PC-3 (cell line): Measurements from ENCODE around the gene RACK1. TPM values are rescaled to one million over a fixed set of nuclear protein-coding genes. Genes with fewer than 3 reads are reported as not detected.
"Not testable (repeated sequence)": the region's sequence is repeated elsewhere in the genome, so short reads cannot be mapped to it uniquely, and the experiment has no call there.

Source experiments
- ATAC-seq: fragments of 200-7000 bp; cut with Tn5 transposase; 2 replicates; pipeline ENCODE4 v1.9.1; 2020; ENCODE audit warnings: mild to moderate bottlenecking, moderate library complexity
- BruUV-seq: library from RNA; stranded (reverse); fragments of 400-500 nt; replicated peaks from 2 replicates; lab custom pipeline; 2021; lab: Mats Ljungman, UMichigan
- CTCF ChIA-PET: fragments of 300-600 bp; sonication (Branson Sonifier 250); formaldehyde crosslinking; loops from one replicate; lab custom pipeline; 2022; ENCODE audit warnings: antibody characterized with exemption; lab: Charles Lee
- POLR2A ChIA-PET: fragments of 300-600 bp; sonication (Branson Sonifier 250); formaldehyde crosslinking; loops from one replicate; lab custom pipeline; 2022; ENCODE audit warnings: antibody characterized with exemption; ENCODE audit not compliant: unreplicated experiment; lab: Charles Lee
- DNase-seq: peaks from one replicate; pipeline ENCODE4 v3.0.0-alpha.2; 2015
- H2AFZ ChIP-seq: fragments of 300-600 bp; sonication (generic); 2 replicates; pipeline ENCODE4 v1.6.0; 2016; ENCODE audit warnings: antibody characterized with exemption, low read length
- H3F3A ChIP-seq: fragments of 300-600 bp; sonication (generic); one replicate; pipeline ENCODE4 v1.6.0; 2017; ENCODE audit warnings: antibody characterized with exemption, low read length, control low read depth, mild to moderate bottlenecking; ENCODE audit not compliant: unreplicated experiment
- H3K27ac ChIP-seq: fragments of 300-600 bp; sonication (generic); 2 replicates; pipeline ENCODE4 v1.5.1; 2016; ENCODE audit warnings: mild to moderate bottlenecking, low read length
- H3K27me3 ChIP-seq: fragments of 300-600 bp; sonication (generic); 2 replicates; pipeline ENCODE4 v1.6.1; 2016; ENCODE audit warnings: low read length, mixed read lengths
- H3K36me3 ChIP-seq: fragments of 300-600 bp; sonication (generic); 2 replicates; pipeline ENCODE4 v1.6.1; 2016; ENCODE audit warnings: low read depth, mixed run types, low read length, mixed read lengths
- H3K4me1 ChIP-seq: fragments of 300-600 bp; sonication (generic); 2 replicates; pipeline ENCODE4 v1.5.1; 2016; ENCODE audit warnings: low read length; ENCODE audit not compliant: insufficient read depth
- H3K4me2 ChIP-seq: fragments of 300-600 bp; sonication (generic); 2 replicates; pipeline ENCODE4 v1.6.0; 2016; ENCODE audit warnings: low read length
- H3K4me3 ChIP-seq: fragments of 300-600 bp; sonication (generic); 2 replicates; pipeline ENCODE4 v1.5.1; 2016; ENCODE audit warnings: mild to moderate bottlenecking, low read length, mixed read lengths
- H3K79me2 ChIP-seq: fragments of 300-600 bp; sonication (generic); 2 replicates; pipeline ENCODE4 v1.6.1; 2017; ENCODE audit warnings: low read length, mixed read lengths
- H3K9ac ChIP-seq: fragments of 300-600 bp; sonication (generic); 2 replicates; pipeline ENCODE4 v1.6.0; 2016; ENCODE audit warnings: mild to moderate bottlenecking, low read length
- H3K9me2 ChIP-seq: fragments of 300-600 bp; sonication (generic); replicated peaks from 2 replicates; pipeline ENCODE4 v1.6.1; 2016; ENCODE audit warnings: mixed run types, low read length, mixed read lengths
- H3K9me3 ChIP-seq: fragments of 300-600 bp; sonication (generic); 2 replicates; pipeline ENCODE4 v1.6.1; 2016; ENCODE audit warnings: low read length, mixed read lengths
- H4K20me1 ChIP-seq: fragments of 300-600 bp; sonication (generic); 2 replicates; pipeline ENCODE4 v1.6.1; 2016; ENCODE audit warnings: low read length, mixed read lengths
- EZH2 ChIP-seq: fragments of 300-600 bp; sonication (generic); IDR thresholded peaks from one replicate; pipeline ENCODE4 v1.6.1; 2017; ENCODE audit warnings: antibody characterized with exemption, mild to moderate bottlenecking, low read length; ENCODE audit not compliant: unreplicated experiment
- EZH2phosphoT487 ChIP-seq: fragments of 300-600 bp; sonication (generic); IDR thresholded peaks from 2 replicates; pipeline ENCODE4 v1.6.1; 2018; ENCODE audit warnings: mild to moderate bottlenecking, antibody characterized with exemption, low read length, borderline replicate concordance
- intact Hi-C: fragments of 100-400 bp; cut with micrococcal nuclease; formaldehyde crosslinking; loops from 2 replicates; pipeline ENCODE4 v1.9.0; 2023
- total RNA-seq: library from RNA; depleted of rRNA; stranded (reverse); fragments of >200 nt; gene quantifications from 2 replicates; pipeline ENCODE4 v1.2.3, GENCODE V29; 2014
- TF ChIP-seq, protein P1 (sequence below): fragments of 300-600 bp; sonication (generic); conservative IDR thresholded peaks from 2 replicates; pipeline ENCODE4 v1.5.1; 2017; ENCODE audit warnings: antibody characterized with exemption, low read depth, mild to moderate bottlenecking, low read length

The RACK1 gene
- total RNA-seq, 1 experiment from 2014 or later = 3,047 TPM

DNA sequence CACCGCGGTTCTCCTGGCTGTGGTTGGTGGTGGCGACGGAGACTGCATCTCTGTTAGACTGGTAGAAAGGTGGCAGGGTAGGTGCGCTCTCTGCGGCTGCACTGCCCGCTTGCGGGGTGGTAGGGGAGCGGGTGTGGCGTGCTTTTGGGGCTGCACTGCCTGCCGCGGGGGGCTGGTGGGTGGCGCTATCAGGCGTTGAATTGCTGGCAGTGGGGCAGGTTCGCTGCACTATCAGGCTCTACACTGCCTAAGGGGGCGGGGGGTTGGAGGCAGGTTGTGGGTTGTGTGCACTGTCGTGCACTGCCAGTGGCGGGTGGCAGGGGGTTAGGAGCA lies 38.2 kb upstream of the RACK1 start:
- Histone ChIP-seq H3F3A (no peaks in the 10 kb centered on the region), H3K9ac (no peak overlapping the region), H3K9me3 (no peaks in the 10 kb centered on the region), H3K36me3 (no peaks in the 10 kb centered on the region), H4K20me1 (no peaks in the 10 kb centered on the region), H3K4me3 (no peak overlapping the region), H3K27ac (no peak overlapping the region), H3K79me2 (no peaks in the 10 kb centered on the region), H2AFZ (no peak overlapping the region), H3K9me2 (no peaks in the 10 kb centered on the region), H3K27me3 (peaks cover 5% of the 10 kb centered on the region; the same call in 1 of the 2 replicates), H3K4me1 (no peaks in the 10 kb centered on the region), H3K4me2 (no peak overlapping the region)
- ChIA-PET POLR2A (no interaction called here), CTCF (no interaction called here)
- BruUV-seq = no TSS peak
- intact Hi-C loops = no loop called here
- DNase-seq (no peak), ATAC-seq (no peak)
- TF ChIP-seq EZH2 (no peak), EZH2phosphoT487 (no peak)
- TF ChIP-seq, protein P1, sequence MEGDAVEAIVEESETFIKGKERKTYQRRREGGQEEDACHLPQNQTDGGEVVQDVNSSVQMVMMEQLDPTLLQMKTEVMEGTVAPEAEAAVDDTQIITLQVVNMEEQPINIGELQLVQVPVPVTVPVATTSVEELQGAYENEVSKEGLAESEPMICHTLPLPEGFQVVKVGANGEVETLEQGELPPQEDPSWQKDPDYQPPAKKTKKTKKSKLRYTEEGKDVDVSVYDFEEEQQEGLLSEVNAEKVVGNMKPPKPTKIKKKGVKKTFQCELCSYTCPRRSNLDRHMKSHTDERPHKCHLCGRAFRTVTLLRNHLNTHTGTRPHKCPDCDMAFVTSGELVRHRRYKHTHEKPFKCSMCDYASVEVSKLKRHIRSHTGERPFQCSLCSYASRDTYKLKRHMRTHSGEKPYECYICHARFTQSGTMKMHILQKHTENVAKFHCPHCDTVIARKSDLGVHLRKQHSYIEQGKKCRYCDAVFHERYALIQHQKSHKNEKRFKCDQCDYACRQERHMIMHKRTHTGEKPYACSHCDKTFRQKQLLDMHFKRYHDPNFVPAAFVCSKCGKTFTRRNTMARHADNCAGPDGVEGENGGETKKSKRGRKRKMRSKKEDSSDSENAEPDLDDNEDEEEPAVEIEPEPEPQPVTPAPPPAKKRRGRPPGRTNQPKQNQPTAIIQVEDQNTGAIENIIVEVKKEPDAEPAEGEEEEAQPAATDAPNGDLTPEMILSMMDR = no peak

DNA sequence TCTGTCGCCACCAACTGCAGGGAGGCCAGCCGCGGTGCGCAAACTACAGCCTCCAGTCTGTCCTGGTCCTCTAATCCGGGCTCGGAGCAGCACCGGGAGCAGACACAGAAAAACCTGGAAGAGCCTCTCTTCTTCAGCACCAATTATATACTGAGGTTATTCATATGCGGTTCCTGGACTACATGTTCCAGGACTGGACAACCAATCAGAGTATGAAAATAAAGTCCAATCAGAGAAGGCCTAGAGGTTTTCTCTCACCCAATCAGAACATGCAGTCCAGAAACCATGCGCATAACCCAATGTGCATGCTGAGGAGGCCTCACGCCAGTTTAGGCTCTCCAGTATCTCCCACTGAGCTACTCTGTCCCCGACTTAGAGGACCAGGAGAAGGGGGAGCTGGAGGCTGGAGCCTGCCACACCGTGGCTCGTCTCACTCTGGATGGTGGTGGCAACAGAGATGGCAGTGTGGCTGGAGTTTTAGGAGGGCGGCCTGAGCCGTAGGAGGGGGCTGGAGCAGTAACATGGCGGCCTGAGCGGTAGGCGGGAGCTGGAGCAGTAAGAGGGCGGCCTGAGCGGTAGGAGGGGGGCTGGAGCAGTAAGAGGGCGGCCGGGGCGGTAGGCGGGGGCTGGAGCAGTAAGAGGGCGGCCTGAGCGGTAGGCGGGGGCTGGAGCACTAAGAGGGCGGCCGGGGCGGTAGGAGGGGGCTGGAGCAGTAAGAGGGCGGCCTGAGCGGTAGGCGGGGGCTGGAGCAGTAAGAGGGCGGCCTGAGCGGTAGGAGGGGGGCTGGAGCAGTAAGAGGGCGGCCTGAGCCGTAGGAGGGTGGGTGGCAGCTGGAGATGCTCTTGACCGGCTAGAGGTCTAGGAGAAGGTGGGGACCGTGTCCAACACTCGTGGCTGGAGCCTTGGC lies 37.6 kb upstream of the RACK1 start:
- ChIA-PET CTCF (no interaction called here), POLR2A (no interaction called here)
- intact Hi-C loops = no loop called here
- Histone ChIP-seq H3K27ac (no peak overlapping the region), H3K4me1 (no peaks in the 10 kb centered on the region), H3K9ac (no peak overlapping the region), H3K36me3 (no peaks in the 10 kb centered on the region), H3K4me2 (no peak overlapping the region), H3K4me3 (no peak overlapping the region), H3K9me3 (no peaks in the 10 kb centered on the region), H4K20me1 (no peaks in the 10 kb centered on the region), H2AFZ (no peak overlapping the region), H3K27me3 (peaks cover 5% of the 10 kb centered on the region; the same call in 1 of the 2 replicates), H3K9me2 (no peaks in the 10 kb centered on the region), H3K79me2 (no peaks in the 10 kb centered on the region), H3F3A (no peaks in the 10 kb centered on the region)
- BruUV-seq = no TSS peak
- TF ChIP-seq, protein P1 = no peak
- TF ChIP-seq EZH2phosphoT487 (no peak), EZH2 (no peak)
- DNase-seq = no peak
- no peak for ATAC-seq

GRCh38 chr5:181280251-181280762 lies 36.6 kb upstream of the RACK1 start:
- Histone ChIP-seq H3K9ac (no peak overlapping the region), H3F3A (no peaks in the 10 kb centered on the region), H3K27me3 (peaks cover 5% of the 10 kb centered on the region; the same call in 1 of the 2 replicates), H3K9me2 (no peaks in the 10 kb centered on the region), H2AFZ (no peak overlapping the region), H3K4me2 (no peak overlapping the region), H3K4me1 (no peaks in the 10 kb centered on the region), H4K20me1 (no peaks in the 10 kb centered on the region), H3K36me3 (no peaks in the 10 kb centered on the region), H3K79me2 (no peaks in the 10 kb centered on the region), H3K4me3 (no peak overlapping the region), H3K9me3 (no peaks in the 10 kb centered on the region), H3K27ac (no peak overlapping the region)
- intact Hi-C loops = no loop called here
- CTCF ChIA-PET = no interaction called here
- BruUV-seq = no TSS peak
- TF ChIP-seq, protein P1 = no peak
- TF ChIP-seq EZH2phosphoT487 (no peak), EZH2 (no peak)
- POLR2A ChIA-PET = no interaction called here
- ATAC-seq (no peak), DNase-seq (no peak)

- CTCF ChIA-PET = interaction anchor here (0.6 kb wide), 1 partner anchor 22 kb away, joined by 4 read pairs; no protein-coding TSS in a partner anchor
- BruUV-seq, H3K27me3 ChIP-seq, H3F3A ChIP-seq, H3K27ac ChIP-seq, intact Hi-C loops, H3K9me3 ChIP-seq, H3K36me3 ChIP-seq, H3K4me3 ChIP-seq, H3K4me1 ChIP-seq, H3K9me2 ChIP-seq, H3K9ac ChIP-seq, POLR2A ChIA-PET, H2AFZ ChIP-seq, H4K20me1 ChIP-seq, H3K79me2 ChIP-seq: not testable (repeated sequence)
- DNase-seq = peak; percentile 39
- ATAC-seq = peak; percentile 66
- H3K4me2 ChIP-seq = peak overlapping the region; percentile 31; the same call in 1 of the 2 replicates
Observed at GRCh38 chr5:181273433-181273744, 29.7 kb upstream of the RACK1 start.
